DOHH2 (cell line): Measurements from ENCODE around the gene PLEKHG4.

Experiments
- H3F3A ChIP-seq: fragments of 200-600 bp; sonication (generic), shearing (Covaris generic); 2 replicates; pipeline ENCODE4 v1.6.0; 2016; ENCODE audit warnings: antibody characterized with exemption, mild to moderate bottlenecking; ENCODE audit not compliant: control insufficient read depth, insufficient read depth
- H3K27ac ChIP-seq: fragments of 200-600 bp; sonication (generic); 2 replicates; pipeline ENCODE4 v1.5.1; 2014; ENCODE audit warnings: low read depth, mild to moderate bottlenecking, low read length, moderate library complexity
- H3K27me3 ChIP-seq: fragments of 200-600 bp; sonication (generic); 2 replicates; pipeline ENCODE4 v1.6.1; 2014; ENCODE audit warnings: mild to moderate bottlenecking, low read length, mixed read lengths; ENCODE audit not compliant: control insufficient read depth
- H3K36me3 ChIP-seq: fragments of 200-600 bp; sonication (generic); 2 replicates; pipeline ENCODE4 v1.6.1; 2014; ENCODE audit warnings: mild to moderate bottlenecking, low read length, moderate library complexity, mixed read lengths; ENCODE audit not compliant: control insufficient read depth
- H3K4me1 ChIP-seq: fragments of 200-600 bp; sonication (generic); 2 replicates; pipeline ENCODE4 v1.6.1; 2014; ENCODE audit warnings: mild to moderate bottlenecking, low read length, mixed read lengths; ENCODE audit not compliant: control insufficient read depth
- H3K4me2 ChIP-seq: fragments of 200-600 bp; sonication (generic); 2 replicates; pipeline ENCODE4 v1.6.0; 2014; ENCODE audit warnings: mild to moderate bottlenecking, low read length, moderate library complexity
- H3K4me3 ChIP-seq: fragments of 200-600 bp; sonication (generic); 2 replicates; pipeline ENCODE4 v1.5.1; 2014; ENCODE audit warnings: mild to moderate bottlenecking, low read length, mixed read lengths
- H3K79me2 ChIP-seq: fragments of 200-600 bp; sonication (generic); 2 replicates; pipeline ENCODE4 v1.6.1; 2014; ENCODE audit warnings: mild to moderate bottlenecking, low read length, mixed read lengths; ENCODE audit not compliant: control insufficient read depth
- H3K9me2 ChIP-seq: fragments of 200-600 bp; sonication (generic); replicated peaks from 2 replicates; pipeline ENCODE4 v1.6.1; 2014; ENCODE audit warnings: mild to moderate bottlenecking, low read length, mixed read lengths; ENCODE audit not compliant: control insufficient read depth
- H3K9me3 ChIP-seq: fragments of 200-600 bp; sonication (generic); 2 replicates; pipeline ENCODE4 v1.6.1; 2014; ENCODE audit warnings: antibody characterized with exemption, low read length, mixed read lengths; ENCODE audit not compliant: control insufficient read depth, insufficient read depth
- H4K20me1 ChIP-seq: fragments of 200-600 bp; sonication (generic); 2 replicates; pipeline ENCODE4 v1.6.0; 2014; ENCODE audit warnings: low read depth, mild to moderate bottlenecking, antibody characterized with exemption, low read length, moderate library complexity; ENCODE audit not compliant: control insufficient read depth, insufficient read depth
- CTCF ChIP-seq: fragments of 200-600 bp; sonication (generic); IDR thresholded peaks from one replicate; pipeline ENCODE4 v1.5.1; 2014; ENCODE audit warnings: antibody characterized with exemption, mild to moderate bottlenecking, low read depth, low read length; ENCODE audit not compliant: poor library complexity, severe bottlenecking
- EZH2phosphoT487 ChIP-seq: fragments of 200-600 bp; sonication (generic); IDR thresholded peaks from 2 replicates; pipeline ENCODE4 v1.6.1; 2017; ENCODE audit warnings: borderline replicate concordance, mild to moderate bottlenecking, antibody characterized with exemption, low read length, moderate library complexity, mixed read lengths

PLEKHG4 gene

GRCh38 chr16:67244387-67245185 is 34.7 kb upstream of the PLEKHG4 start:
- Histone ChIP-seq H3K9me3 (no peaks in the 10 kb centered on the region), H3K27me3 (peaks cover 18% of the 10 kb centered on the region), H3F3A (peaks cover 7% of the 10 kb centered on the region), H3K27ac (peak overlapping the region; percentile 55), H4K20me1 (peaks cover 3% of the 10 kb centered on the region; the same call in 1 of the 2 replicates), H3K4me3 (peak overlapping the region; percentile 92), H3K4me2 (peak overlapping the region; percentile 80), H3K4me1 (peaks cover 49% of the 10 kb centered on the region), H3K9me2 (no peaks in the 10 kb centered on the region), H3K79me2 (peaks cover 8% of the 10 kb centered on the region), H3K36me3 (no peaks in the 10 kb centered on the region)
- TF ChIP-seq EZH2phosphoT487: no peak
- TF ChIP-seq CTCF: no peak

DNA sequence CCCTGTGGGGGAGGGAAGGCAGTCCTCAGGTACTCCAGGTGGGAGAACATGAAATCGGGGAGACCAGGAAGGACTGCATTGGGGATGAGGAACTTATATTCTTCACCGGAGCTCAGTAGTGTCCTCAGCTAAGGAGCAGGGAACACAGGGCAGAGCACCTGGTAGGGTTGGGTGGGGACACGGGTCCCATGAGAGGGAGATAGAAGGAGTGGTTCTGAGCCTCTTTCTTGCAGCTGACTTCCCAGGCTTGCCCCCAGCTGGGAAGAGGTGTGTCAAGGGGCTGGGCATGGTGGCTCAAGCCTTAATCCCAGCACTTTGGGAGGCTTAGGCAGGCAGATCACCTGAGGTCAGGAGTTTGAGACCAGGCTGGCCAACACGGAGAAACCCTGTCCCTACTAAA is 34.1 kb upstream of the PLEKHG4 start:
- Histone ChIP-seq H3K9me2 (no peaks in the 10 kb centered on the region), H3K79me2 (peaks cover 8% of the 10 kb centered on the region), H3F3A (peaks cover 7% of the 10 kb centered on the region), H3K27me3 (peaks cover 24% of the 10 kb centered on the region), H3K4me3 (peak overlapping the region; percentile 92), H3K4me2 (peak overlapping the region; percentile 80), H3K36me3 (no peaks in the 10 kb centered on the region), H3K9me3 (no peaks in the 10 kb centered on the region), H3K27ac (peak overlapping the region; percentile 55), H3K4me1 (peaks cover 50% of the 10 kb centered on the region), H4K20me1 (peaks cover 3% of the 10 kb centered on the region; the same call in 1 of the 2 replicates)
- TF ChIP-seq EZH2phosphoT487: no peak
- no peak for TF ChIP-seq CTCF

DNA sequence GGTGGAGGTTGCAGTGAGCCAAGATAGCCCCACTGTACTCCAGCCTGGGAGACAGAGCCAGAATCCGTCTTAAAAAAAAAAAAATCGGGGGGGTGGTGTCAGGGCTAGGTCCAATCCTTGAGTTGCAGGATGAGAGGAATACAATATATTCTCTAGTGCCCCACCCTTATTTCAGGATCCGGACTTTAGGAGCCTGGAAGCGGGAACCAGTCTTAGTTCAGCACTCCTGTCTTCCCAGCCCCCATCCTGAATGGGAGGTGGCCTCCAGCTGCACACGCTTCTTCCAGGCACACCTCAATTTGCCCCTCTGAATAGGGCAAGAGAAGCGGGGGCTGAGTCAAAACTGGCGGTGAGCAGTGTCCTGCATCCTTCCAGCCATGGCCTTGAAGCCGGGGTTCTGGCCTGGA is 33.7 kb upstream of the PLEKHG4 start:
- Histone ChIP-seq H4K20me1 (peaks cover 3% of the 10 kb centered on the region; the same call in 1 of the 2 replicates), H3K27ac (peak overlapping the region; percentile 58), H3K4me1 (peaks cover 50% of the 10 kb centered on the region), H3K79me2 (peaks cover 8% of the 10 kb centered on the region), H3F3A (peaks cover 10% of the 10 kb centered on the region), H3K27me3 (peaks cover 29% of the 10 kb centered on the region), H3K36me3 (no peaks in the 10 kb centered on the region), H3K4me3 (peak overlapping the region; percentile 92), H3K4me2 (peak overlapping the region; percentile 80), H3K9me3 (no peaks in the 10 kb centered on the region), H3K9me2 (no peaks in the 10 kb centered on the region)
- no peak for TF ChIP-seq EZH2phosphoT487
- TF ChIP-seq CTCF: no peak
